GM21576 (cell line): ENCODE data around the gene PCARE.

Experiments
- ATAC-seq: cut with Tn5 transposase; IDR thresholded peaks from one replicate; pipeline ENCODE4 v1.9.1; 2021; ENCODE audit warnings: mild to moderate bottlenecking, moderate library complexity; ENCODE audit not compliant: unreplicated experiment

The PCARE gene

DNA sequence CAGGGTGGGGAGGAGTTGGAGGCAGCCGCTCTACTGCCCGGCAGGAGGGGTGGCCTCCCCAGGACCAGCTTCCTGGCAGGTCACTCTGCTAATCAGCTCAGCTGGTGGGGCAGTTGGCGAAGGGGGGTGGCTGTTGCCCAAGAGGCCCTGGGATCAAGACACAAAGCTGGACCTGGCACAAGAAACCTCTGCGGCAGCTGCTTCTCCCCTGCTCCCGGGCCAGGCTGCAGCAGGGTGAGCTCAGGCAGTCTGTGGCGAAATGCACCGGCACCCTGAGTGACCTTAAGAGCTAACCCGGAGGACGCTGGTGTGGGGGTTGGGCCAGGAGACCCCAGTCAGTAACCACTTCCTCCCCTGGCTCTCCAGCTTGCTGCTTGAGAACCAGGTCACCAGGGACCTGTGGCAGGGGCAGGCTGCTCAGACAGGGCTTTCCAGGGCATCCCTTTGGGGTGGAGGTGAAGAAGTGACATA is 62.1 kb downstream of the PCARE start:
- no peak for ATAC-seq
